ENCODE results near the gene LTA4H. TPM values are rescaled to one million over a fixed set of nuclear protein-coding genes. Genes with fewer than 3 reads are reported as not detected.

LTA4H gene
- polyA plus RNA-seq, 4 donors = 74.6 to 195 (median 86.4) TPM

DNA sequence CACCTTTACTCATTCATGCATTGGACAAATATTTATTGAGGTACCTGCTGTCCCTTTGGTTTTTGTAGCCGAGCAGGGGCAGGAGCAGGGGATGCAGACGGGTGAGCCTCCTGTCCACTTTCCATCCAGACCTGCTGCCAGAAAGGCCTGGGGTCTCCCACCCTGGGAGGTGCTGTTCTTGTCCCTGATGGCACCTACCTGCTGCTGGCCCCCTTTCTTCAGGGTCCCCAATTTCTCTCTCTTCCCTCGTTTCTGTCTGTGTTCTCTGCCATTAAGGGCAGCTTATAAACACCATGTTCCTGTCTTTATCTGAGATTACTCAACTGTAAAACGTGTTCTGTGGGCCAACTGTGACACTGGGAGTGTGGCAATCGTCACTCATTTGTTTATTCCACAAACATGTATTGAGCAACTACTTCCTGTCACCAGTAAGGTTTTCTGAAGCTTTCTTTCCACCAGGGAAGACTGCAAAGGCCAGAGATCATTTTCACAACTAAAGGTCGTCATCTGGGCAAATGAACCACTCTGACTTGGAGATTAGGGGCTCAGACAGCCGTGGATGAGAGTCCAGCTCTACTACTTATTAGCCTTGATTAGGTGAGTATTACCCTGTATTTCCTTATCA lies 39.2 kb downstream of the LTA4H start, which contains the start of gene HAL:
Gene HAL (minus strand): TSS at position 311 of the 625 bp plus-strand sequence. CDS start 434 bp downstream, outside the sequence.
- WGBS, 3 donors = 32 to 61% (median 44%) methylated on average over 7 of the region's 7 CpGs
- Histone ChIP-seq H3K27me3 (ENCODE audit: control insufficient read depth in 3 of 3, insufficient read depth in 3 of 3, low read length in 3 of 3) (no peaks in the 10 kb centered on the region), H3K36me3 (ENCODE audit: control insufficient read depth in 3 of 3, insufficient read depth in 2 of 3, low read depth in 1 of 3, low read length in 3 of 3) (peaks cover 1 to 23% (median 2%) of the 10 kb centered on the region in 3 donors), H3K27ac (ENCODE audit: low read depth in 1 of 3, low read length in 2 of 3) (peak within 1 kb of the TSS in 2 of 3 donors; percentile 53 to 71), H3K4me1 (ENCODE audit: control insufficient read depth in 3 of 3, insufficient read depth in 2 of 3, low read depth in 1 of 3, low read length in 2 of 3) (peaks cover 3 to 10% (median 4%) of the 10 kb centered on the region in 3 donors), H3K4me3 (ENCODE audit: low read depth in 1 of 3, low read length in 3 of 3) (no peak within 1 kb of the TSS), H3K9me3 (ENCODE audit: control insufficient read depth in 2 of 2, insufficient read depth in 1 of 2, low read depth in 1 of 2, low read length in 1 of 2) (no peaks in the 10 kb centered on the region)
- FAIRE-seq (no peak), DNase-seq (peak; percentile 82 to 85)

DNA sequence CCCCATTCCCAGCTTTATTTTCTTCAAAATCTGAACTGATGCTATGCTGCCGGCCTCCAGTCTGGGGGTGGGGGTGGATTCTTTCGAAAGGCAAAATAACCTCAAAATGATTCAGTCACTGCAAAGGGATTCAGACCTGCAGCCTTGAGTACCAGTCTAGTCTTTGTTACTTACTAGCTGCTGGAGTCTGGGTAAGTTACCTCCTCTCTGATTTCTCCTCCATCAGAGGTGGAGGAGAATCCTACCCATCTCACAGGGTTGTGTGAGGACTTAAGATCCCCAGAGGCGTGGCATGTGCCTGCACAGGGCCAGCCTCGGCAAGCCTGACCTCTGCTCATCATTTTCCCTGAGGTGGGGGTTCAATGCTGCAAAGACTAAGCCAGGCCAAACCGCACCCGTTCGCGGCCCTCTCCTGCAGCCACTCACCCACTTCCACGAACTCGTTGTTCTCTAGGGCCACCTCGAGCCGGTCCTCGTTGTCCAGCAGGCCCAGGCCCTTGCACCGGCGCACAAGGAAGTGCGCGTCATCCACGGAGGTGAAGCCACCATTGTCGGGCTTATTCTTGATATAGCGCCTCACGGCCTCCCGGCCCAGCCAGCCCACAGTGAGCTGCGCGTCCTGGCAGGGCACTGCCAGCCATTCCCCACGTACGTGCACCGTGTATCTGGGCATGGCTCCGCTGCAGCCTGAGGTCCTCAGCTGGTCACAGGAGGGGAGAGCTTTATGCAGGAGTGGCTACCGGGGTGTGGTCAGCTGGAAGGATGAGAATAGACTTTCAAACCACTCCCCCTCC lies 40.0 kb downstream of the LTA4H start:
- Histone ChIP-seq H3K27me3 (ENCODE audit: control insufficient read depth in 3 of 3, insufficient read depth in 3 of 3, low read length in 3 of 3) (no peaks in the 10 kb centered on the region), H3K4me1 (ENCODE audit: control insufficient read depth in 3 of 3, insufficient read depth in 2 of 3, low read depth in 1 of 3, low read length in 2 of 3) (peaks cover 3 to 10% (median 4%) of the 10 kb centered on the region in 3 donors), H3K9me3 (ENCODE audit: control insufficient read depth in 2 of 2, insufficient read depth in 1 of 2, low read depth in 1 of 2, low read length in 1 of 2) (peaks cover 0 to under 1% of the 10 kb centered on the region in 2 donors), H3K27ac (ENCODE audit: low read depth in 1 of 3, low read length in 2 of 3) (peak overlapping the region in 1 of 3 donors; percentile 71), H3K4me3 (ENCODE audit: low read depth in 1 of 3, low read length in 3 of 3) (no peak overlapping the region), H3K36me3 (ENCODE audit: control insufficient read depth in 3 of 3, insufficient read depth in 2 of 3, low read depth in 1 of 3, low read length in 3 of 3) (peaks cover 0 to 20% (median 0%) of the 10 kb centered on the region in 3 donors)
- 92 to 94% (median 93%) methylated on average over 29 of the region's 29 CpGs for WGBS, 3 donors
- DNase-seq (no peak), FAIRE-seq (no peak)

DNA sequence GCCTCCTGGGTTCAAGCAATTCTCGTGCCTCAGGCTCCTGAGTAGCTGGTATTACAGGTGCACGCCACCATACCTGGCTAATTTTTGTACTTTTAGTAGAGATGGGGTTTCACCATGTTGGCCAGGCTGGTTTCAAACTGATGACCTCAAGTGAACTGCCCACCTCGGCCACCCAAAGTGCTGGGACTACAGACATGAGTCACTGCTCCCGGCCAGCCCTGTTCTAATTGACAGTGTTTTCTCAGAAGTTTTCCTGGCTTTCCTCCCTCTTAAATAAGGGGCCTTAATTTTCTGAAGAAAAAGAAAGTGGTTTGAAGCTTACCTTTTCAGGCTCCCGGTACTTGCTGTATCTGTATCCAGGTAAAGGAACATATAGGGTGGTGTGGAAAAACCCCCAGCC lies 40.9 kb downstream of the LTA4H start:
- Histone ChIP-seq H3K36me3 (ENCODE audit: control insufficient read depth in 3 of 3, insufficient read depth in 2 of 3, low read depth in 1 of 3, low read length in 3 of 3) (peaks cover 0 to 14% (median 0%) of the 10 kb centered on the region in 3 donors), H3K27me3 (ENCODE audit: control insufficient read depth in 3 of 3, insufficient read depth in 3 of 3, low read length in 3 of 3) (no peaks in the 10 kb centered on the region), H3K4me3 (ENCODE audit: low read depth in 1 of 3, low read length in 3 of 3) (no peak overlapping the region), H3K9me3 (ENCODE audit: control insufficient read depth in 2 of 2, insufficient read depth in 1 of 2, low read depth in 1 of 2, low read length in 1 of 2) (peaks cover 0 to 6% of the 10 kb centered on the region in 2 donors), H3K27ac (ENCODE audit: low read depth in 1 of 3, low read length in 2 of 3) (no peak overlapping the region), H3K4me1 (ENCODE audit: control insufficient read depth in 3 of 3, insufficient read depth in 2 of 3, low read depth in 1 of 3, low read length in 2 of 3) (peaks cover 3 to 10% (median 4%) of the 10 kb centered on the region in 3 donors)
- WGBS, 3 donors = 85 to 87% (median 87%) methylated on average over 5 of the region's 5 CpGs
- DNase-seq (no peak), FAIRE-seq (no peak)

DNA sequence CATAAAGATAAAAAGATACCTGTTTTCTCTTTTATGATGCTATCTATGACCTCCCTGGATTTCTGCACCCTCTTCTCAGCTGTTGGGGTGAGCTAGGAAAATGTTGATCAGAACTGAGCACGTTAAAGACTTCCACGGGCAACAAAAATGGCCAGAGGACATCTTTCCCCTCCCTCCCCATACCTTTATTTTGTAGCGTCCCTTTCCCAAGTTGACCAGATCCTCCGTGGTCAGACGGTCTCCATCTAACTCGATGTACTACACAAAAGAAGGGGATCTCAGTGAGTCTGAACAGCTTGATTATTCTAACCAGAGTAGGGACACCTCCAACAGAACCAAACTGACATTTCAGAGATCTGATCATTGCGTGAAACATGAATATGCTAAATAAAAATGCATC lies 41.5 kb downstream of the LTA4H start:
- DNase-seq (no peak), FAIRE-seq (no peak)
- H3K36me3 ChIP-seq (ENCODE audit: control insufficient read depth in 3 of 3, insufficient read depth in 2 of 3, low read depth in 1 of 3, low read length in 3 of 3) = peaks cover 0 to 14% (median 0%) of the 10 kb centered on the region in 3 donors
- peaks cover 3 to 10% (median 4%) of the 10 kb centered on the region in 3 donors for H3K4me1 ChIP-seq (ENCODE audit: control insufficient read depth in 3 of 3, insufficient read depth in 2 of 3, low read depth in 1 of 3, low read length in 2 of 3)
- WGBS, 3 donors = 94 to 96% (median 94%) methylated on average over 7 of the region's 7 CpGs
- H3K4me3 ChIP-seq (ENCODE audit: low read depth in 1 of 3, low read length in 3 of 3) = no peak overlapping the region
- H3K27ac ChIP-seq (ENCODE audit: low read depth in 1 of 3, low read length in 2 of 3) = no peak overlapping the region
- H3K27me3 ChIP-seq (ENCODE audit: control insufficient read depth in 3 of 3, insufficient read depth in 3 of 3, low read length in 3 of 3) = peaks cover 0 to 2% (median 0%) of the 10 kb centered on the region in 3 donors
- H3K9me3 ChIP-seq (ENCODE audit: control insufficient read depth in 2 of 2, insufficient read depth in 1 of 2, low read depth in 1 of 2, low read length in 1 of 2) = peaks cover 0 to 6% of the 10 kb centered on the region in 2 donors

DNA sequence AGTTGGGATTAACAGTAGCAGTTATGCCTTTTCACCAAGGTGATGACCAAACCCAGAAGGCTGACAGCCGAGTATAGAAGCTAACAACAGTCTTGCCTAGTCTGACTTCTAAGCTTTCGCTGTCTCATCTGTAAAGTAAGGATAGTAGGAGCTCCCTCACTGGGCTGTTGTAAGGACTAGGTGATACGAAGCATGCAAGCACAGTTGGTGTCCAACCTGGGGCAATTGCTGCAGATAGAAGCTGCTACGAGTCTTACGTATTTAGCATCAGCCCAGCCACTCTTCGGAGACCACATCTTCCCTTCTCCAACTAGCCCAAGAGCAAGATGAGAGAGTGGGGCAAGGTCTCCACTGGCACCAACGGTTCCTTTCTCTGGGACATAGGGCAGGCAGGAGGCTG lies 45.3 kb downstream of the LTA4H start:
- Histone ChIP-seq H3K27ac (ENCODE audit: low read depth in 1 of 3, low read length in 2 of 3) (no peak overlapping the region), H3K4me3 (ENCODE audit: low read depth in 1 of 3, low read length in 3 of 3) (no peak overlapping the region), H3K27me3 (ENCODE audit: control insufficient read depth in 3 of 3, insufficient read depth in 3 of 3, low read length in 3 of 3) (peaks cover 0 to 4% (median 0%) of the 10 kb centered on the region in 3 donors), H3K4me1 (ENCODE audit: control insufficient read depth in 3 of 3, insufficient read depth in 2 of 3, low read depth in 1 of 3, low read length in 2 of 3) (no peaks in the 10 kb centered on the region), H3K9me3 (ENCODE audit: control insufficient read depth in 2 of 2, insufficient read depth in 1 of 2, low read depth in 1 of 2, low read length in 1 of 2) (peaks cover 0 to 6% of the 10 kb centered on the region in 2 donors), H3K36me3 (ENCODE audit: control insufficient read depth in 3 of 3, insufficient read depth in 2 of 3, low read depth in 1 of 3, low read length in 3 of 3) (peaks cover 0 to 8% (median 0%) of the 10 kb centered on the region in 3 donors)
- FAIRE-seq (no peak), DNase-seq (no peak)
- 83 to 90% (median 87%) methylated on average over 7 of the region's 7 CpGs for WGBS, 3 donors

DNA sequence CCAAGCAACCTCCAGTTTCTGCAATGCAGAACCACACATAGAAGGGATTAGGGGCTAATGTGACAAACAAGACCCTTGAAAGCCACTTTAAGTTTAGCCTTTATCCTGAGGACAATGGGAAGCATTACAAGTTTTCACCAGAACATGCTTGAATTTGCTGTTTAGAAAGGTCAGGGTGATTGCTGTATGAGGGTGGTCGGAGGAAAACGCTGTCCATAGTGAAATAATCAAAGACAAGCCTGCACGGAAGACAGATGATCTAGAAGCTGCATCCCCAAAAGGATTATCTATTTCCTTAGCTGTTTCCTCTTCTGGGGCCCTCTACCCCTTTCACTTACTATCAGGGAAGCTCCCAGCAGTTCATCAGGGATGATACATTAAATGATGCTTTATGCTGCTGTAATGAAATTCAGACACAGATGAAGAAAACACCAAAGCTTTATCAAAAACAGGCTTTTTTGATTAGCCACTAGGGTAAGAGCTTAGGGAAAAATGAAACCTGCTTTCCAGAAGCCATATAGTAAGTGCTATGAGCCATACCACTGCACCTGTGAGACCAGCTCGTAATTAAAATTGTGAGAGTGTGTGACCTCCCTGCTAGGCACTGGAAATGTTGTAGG lies 45.8 kb downstream of the LTA4H start:
- FAIRE-seq = no peak
- H3K9me3 ChIP-seq (ENCODE audit: control insufficient read depth in 2 of 2, insufficient read depth in 1 of 2, low read depth in 1 of 2, low read length in 1 of 2) = peaks cover 0 to 6% of the 10 kb centered on the region in 2 donors
- H3K36me3 ChIP-seq (ENCODE audit: control insufficient read depth in 3 of 3, insufficient read depth in 2 of 3, low read depth in 1 of 3, low read length in 3 of 3) = peaks cover 0 to 7% (median 0%) of the 10 kb centered on the region in 3 donors
- WGBS, 3 donors = 54 to 85% (median 66%) methylated on average over 4 of the region's 4 CpGs
- no peak overlapping the region for H3K4me3 ChIP-seq (ENCODE audit: low read depth in 1 of 3, low read length in 3 of 3)
- H3K4me1 ChIP-seq (ENCODE audit: control insufficient read depth in 3 of 3, insufficient read depth in 2 of 3, low read depth in 1 of 3, low read length in 2 of 3) = no peaks in the 10 kb centered on the region
- DNase-seq = no peak
- peaks cover 0 to 4% (median 0%) of the 10 kb centered on the region in 3 donors for H3K27me3 ChIP-seq (ENCODE audit: control insufficient read depth in 3 of 3, insufficient read depth in 3 of 3, low read length in 3 of 3)
- no peak overlapping the region for H3K27ac ChIP-seq (ENCODE audit: low read depth in 1 of 3, low read length in 2 of 3)

DNA sequence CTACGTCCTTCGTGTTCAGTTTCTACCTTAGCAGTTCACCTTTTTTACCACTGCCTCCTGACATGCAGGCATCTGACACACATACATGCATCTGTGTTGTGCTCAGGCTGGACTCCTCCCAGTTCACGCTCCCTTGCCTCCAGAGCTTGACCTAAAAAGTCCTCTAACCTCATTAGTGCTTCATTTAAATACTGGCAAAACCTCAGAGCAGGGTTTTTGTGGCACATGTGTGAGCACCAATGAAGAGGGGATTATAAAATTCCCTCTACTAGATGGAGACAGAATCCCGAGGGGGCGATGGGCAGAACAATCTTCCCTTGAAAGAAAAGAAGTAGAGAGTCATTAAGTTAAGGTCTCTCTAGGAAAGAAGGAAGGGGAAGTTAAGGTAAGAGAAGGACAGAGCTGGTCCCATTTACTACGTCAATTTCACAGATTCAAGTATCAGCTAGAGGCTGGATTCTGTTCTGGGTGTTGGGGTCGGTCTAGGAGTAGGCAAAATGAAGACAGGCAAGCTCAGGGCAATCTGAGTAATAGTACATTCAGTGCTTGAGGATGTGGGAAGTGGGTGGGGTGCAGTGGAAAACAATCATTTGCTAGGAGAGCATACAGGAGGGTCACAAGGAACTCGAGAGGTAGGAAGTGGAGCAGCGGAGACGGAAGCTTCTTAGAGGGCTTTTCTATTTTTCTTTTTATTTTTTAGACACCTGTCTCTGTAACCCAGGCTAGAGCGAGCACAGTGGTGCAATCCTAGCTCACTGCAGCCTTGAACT lies 46.7 kb downstream of the LTA4H start:
- Histone ChIP-seq H3K36me3 (ENCODE audit: control insufficient read depth in 3 of 3, insufficient read depth in 2 of 3, low read depth in 1 of 3, low read length in 3 of 3) (peaks cover 0 to 4% (median 0%) of the 10 kb centered on the region in 3 donors), H3K4me3 (ENCODE audit: low read depth in 1 of 3, low read length in 3 of 3) (no peak overlapping the region), H3K9me3 (ENCODE audit: control insufficient read depth in 2 of 2, insufficient read depth in 1 of 2, low read depth in 1 of 2, low read length in 1 of 2) (peaks cover 0 to 6% of the 10 kb centered on the region in 2 donors), H3K4me1 (ENCODE audit: control insufficient read depth in 3 of 3, insufficient read depth in 2 of 3, low read depth in 1 of 3, low read length in 2 of 3) (no peaks in the 10 kb centered on the region), H3K27ac (ENCODE audit: low read depth in 1 of 3, low read length in 2 of 3) (no peak overlapping the region), H3K27me3 (ENCODE audit: control insufficient read depth in 3 of 3, insufficient read depth in 3 of 3, low read length in 3 of 3) (peaks cover 0 to 4% (median 0%) of the 10 kb centered on the region in 3 donors)
- 78 to 87% (median 82%) methylated on average over 11 of the region's 11 CpGs for WGBS, 3 donors
- DNase-seq (no peak), FAIRE-seq (no peak)
